ENCODE data around the gene S100G. TPM values are rescaled to one million over a fixed set of nuclear protein-coding genes. Genes with fewer than 3 reads are reported as not detected.

Gene S100G
- polyA plus RNA-seq, 2 of the 4 experiments (the other 2 are of a cell fraction), result not detected

DNA sequence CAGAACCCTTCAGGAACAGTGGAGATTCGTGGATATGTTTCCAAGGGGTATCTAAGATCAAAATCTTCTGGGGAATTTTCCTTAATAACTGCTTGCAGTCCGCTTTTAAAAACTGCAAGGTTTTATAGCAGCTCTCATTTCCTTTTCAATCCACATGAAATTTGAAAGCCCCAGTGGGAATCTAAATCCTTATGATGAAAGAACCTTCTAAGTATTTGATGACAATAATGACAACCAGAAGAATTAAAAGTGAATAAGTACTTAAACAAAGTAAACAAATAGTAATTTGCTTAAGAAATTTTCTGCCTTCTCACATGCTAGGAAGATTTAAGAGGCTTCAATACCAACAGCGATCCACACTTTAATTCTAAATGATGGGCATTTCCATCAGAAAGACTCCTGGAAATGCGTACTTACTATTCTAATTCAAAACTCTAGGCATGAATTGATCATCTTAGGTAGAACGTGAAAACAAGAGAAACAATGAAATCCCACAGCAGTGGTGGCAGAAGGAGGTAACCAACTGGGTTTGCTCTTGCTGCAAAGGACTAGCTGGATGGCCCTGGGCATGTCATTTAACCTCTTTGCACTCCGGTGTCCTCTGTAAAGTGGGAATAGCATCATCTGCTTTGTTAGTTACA, 37.6 kb upstream of the S100G start (continued):
- TF ChIP-seq RCOR1 (IDR thresholded peaks at IDR 0.05; ENCODE audit: low read depth, low read length) (no peak), KDM5A (IDR thresholded peaks at IDR 0.05) (no peak), CBX2 (IDR thresholded peaks at IDR 0.05; ENCODE audit: borderline replicate concordance, low read depth) (no peak), HDAC2 (IDR thresholded peaks at IDR 0.05) (no peak)

DNA sequence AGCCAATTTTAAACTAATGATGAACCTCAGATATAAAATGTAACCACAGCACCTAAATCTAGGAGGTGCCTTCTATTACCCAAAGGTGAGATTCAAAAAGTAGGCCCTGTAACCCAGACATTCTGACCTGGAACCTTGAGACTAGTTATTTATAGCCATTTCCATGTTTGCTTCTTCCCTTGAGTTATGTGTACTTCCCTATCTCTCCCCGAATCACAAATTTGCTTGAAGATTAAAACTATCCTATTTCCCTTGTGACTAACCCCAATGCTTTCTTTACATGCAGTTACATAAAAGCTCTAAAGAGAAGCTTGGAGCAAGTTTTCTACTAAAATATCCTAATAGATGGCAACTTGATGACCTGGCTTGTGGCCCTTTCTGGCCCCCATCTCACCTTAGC, 32.6 kb upstream of the S100G start:
- ChIA-PET POLR2A (no interaction called here), CTCF (interaction anchor here (1.5 kb wide), 1 partner anchor 11 kb away, joined by 3 read pairs; no protein-coding TSS in a partner anchor)
- no peak for ATAC-seq
- WGBS (ENCODE audit: missing lambda C conversion rate), result 88% methylated on average over 1 of the region's 1 CpG
- FAIRE-seq, result no peak
- no peak overlapping the region for H3K4me2 ChIP-seq
- no peak for TF ChIP-seq JUN (IDR thresholded peaks at IDR 0.05)
- no peak for TF ChIP-seq MAFK (IDR thresholded peaks at IDR 0.05; ENCODE audit: partially characterized antibody)
- no peak for TF ChIP-seq HEYL (CRISPR knock-in tag; IDR thresholded peaks at IDR 0.05)
- TF ChIP-seq FOSB (CRISPR knock-in tag; IDR thresholded peaks at IDR 0.05), result no peak
- TF ChIP-seq FOXS1 (CRISPR knock-in tag; IDR thresholded peaks at IDR 0.05), result no peak
- no peak for TF ChIP-seq CHD4 (IDR thresholded peaks at IDR 0.05; ENCODE audit: borderline replicate concordance)
- TF ChIP-seq, protein P1, sequence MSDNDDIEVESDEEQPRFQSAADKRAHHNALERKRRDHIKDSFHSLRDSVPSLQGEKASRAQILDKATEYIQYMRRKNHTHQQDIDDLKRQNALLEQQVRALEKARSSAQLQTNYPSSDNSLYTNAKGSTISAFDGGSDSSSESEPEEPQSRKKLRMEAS (IDR thresholded peaks at IDR 0.05), result no peak
- TF ChIP-seq NPAS2 (CRISPR knock-in tag; IDR thresholded peaks at IDR 0.05; ENCODE audit: borderline replicate concordance), result no peak
- TF ChIP-seq EHF (CRISPR knock-in tag; IDR thresholded peaks at IDR 0.05), result no peak
- TF ChIP-seq SMC3 (IDR thresholded peaks at IDR 0.05), result no peak
- TF ChIP-seq CBX8 (IDR thresholded peaks at IDR 0.05), result no peak
- no peak for TF ChIP-seq RCOR1 (IDR thresholded peaks at IDR 0.05; ENCODE audit: low read depth, low read length)
- no peak for TF ChIP-seq HOXA7 (CRISPR knock-in tag; IDR thresholded peaks at IDR 0.05)
- no peaks in the 10 kb centered on the region for H3K9me3 ChIP-seq
- no peak for DNase-seq (ENCODE audit: low read depth in 1 of 2, low spot score in 1 of 2)
- H3K4me1 ChIP-seq, result no peaks in the 10 kb centered on the region
- H3K4me3 ChIP-seq, result no peak overlapping the region
- H3K27ac ChIP-seq, result no peak overlapping the region

DNA sequence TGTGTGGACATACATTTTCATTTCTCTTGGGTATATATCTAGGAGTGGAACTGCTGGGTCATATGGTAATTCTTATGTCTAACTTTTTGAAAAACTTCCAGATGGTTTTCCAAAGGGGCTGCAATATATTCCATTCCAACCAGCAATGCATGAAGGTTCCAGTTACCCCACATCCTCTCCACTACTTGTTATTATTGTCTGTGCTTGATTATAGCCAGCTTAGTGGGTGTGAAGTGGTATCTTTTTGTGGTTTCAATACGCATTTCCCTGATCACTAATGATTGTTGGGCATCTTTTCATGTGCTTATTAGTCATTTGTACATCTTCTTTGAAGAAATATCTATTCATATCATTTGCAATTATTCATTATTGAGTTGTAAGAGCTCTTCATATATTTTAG, 31.5 kb upstream of the S100G start:
- FAIRE-seq, result no peak
- H3K4me1 ChIP-seq, result no peaks in the 10 kb centered on the region
- H3K4me3 ChIP-seq, result no peak overlapping the region
- H3K9me3 ChIP-seq, result no peaks in the 10 kb centered on the region
- no peak for ATAC-seq
- no peak for TF ChIP-seq CBX8 (IDR thresholded peaks at IDR 0.05)
- no peak for TF ChIP-seq PHF8 (IDR thresholded peaks at IDR 0.05; ENCODE audit: borderline replicate concordance, low read depth)
- TF ChIP-seq JUNB (IDR thresholded peaks at IDR 0.05), result no peak
- no peak for TF ChIP-seq RNF2 (IDR thresholded peaks at IDR 0.05; ENCODE audit: borderline replicate concordance, low read depth)
- no peak for TF ChIP-seq NFE2L2 (conservative IDR thresholded peaks at IDR 0.05; ENCODE audit: low read length)
- TF ChIP-seq MYC (IDR thresholded peaks at IDR 0.05; ENCODE audit: borderline replicate concordance, low read length), result no peak
- TF ChIP-seq, protein P2, sequence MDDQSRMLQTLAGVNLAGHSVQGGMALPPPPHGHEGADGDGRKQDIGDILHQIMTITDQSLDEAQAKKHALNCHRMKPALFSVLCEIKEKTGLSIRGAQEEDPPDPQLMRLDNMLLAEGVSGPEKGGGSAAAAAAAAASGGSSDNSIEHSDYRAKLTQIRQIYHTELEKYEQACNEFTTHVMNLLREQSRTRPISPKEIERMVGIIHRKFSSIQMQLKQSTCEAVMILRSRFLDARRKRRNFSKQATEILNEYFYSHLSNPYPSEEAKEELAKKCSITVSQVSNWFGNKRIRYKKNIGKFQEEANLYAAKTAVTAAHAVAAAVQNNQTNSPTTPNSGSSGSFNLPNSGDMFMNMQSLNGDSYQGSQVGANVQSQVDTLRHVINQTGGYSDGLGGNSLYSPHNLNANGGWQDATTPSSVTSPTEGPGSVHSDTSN (IDR thresholded peaks at IDR 0.05), result no peak
- no peak for TF ChIP-seq JUN (IDR thresholded peaks at IDR 0.05)
- TF ChIP-seq NPAS2 (CRISPR knock-in tag; IDR thresholded peaks at IDR 0.05; ENCODE audit: borderline replicate concordance), result no peak
- no peak for TF ChIP-seq SMC3 (IDR thresholded peaks at IDR 0.05)
- TF ChIP-seq, protein P1 (IDR thresholded peaks at IDR 0.05), result no peak
- ChIA-PET POLR2A (no interaction called here), CTCF (interaction anchor here (1.5 kb wide), 1 partner anchor 10 kb away, joined by 3 read pairs; no protein-coding TSS in a partner anchor)
- WGBS (ENCODE audit: missing lambda C conversion rate), result 92% methylated on average over 1 of the region's 1 CpG
- H3K27ac ChIP-seq, result no peak overlapping the region
- no peak for DNase-seq (ENCODE audit: low read depth in 1 of 2, low spot score in 1 of 2)
- no peak overlapping the region for H3K4me2 ChIP-seq
